SIG-M5 treated with dmso at 0.1 percent for 504 hours (cell line): ENCODE data around the gene TENM4.
"Not testable (repeated sequence)": the region's sequence is repeated elsewhere in the genome, so short reads cannot be mapped to it uniquely, and the experiment has no call there.

Experiments used
- DNase-seq: peaks from one replicate; lab custom pipeline; 2025; ENCODE audit not compliant: unreplicated experiment; lab: John Stamatoyannopoulos, UW

Gene TENM4

DNA sequence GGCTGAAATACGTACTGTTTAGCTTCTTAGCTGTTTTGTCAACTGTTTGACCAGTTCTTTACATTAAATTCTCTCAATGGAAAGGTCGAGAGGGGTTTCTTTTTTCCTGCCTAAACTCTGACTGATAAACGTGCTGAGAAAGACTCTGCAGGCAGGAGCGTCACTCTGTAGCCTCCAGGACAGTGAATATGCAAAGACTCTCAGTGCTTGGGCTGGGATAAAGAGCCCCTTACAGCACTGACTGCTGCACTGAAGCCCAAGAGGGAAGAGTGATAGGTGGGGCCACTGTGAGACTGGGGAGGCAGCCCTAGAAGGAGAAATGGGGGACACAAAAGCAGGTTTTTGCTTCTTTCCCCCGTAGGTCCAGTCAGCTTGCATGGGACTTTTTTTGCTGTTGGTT lies 213.5 kb downstream of the TENM4 start:
- no peak for DNase-seq

DNA sequence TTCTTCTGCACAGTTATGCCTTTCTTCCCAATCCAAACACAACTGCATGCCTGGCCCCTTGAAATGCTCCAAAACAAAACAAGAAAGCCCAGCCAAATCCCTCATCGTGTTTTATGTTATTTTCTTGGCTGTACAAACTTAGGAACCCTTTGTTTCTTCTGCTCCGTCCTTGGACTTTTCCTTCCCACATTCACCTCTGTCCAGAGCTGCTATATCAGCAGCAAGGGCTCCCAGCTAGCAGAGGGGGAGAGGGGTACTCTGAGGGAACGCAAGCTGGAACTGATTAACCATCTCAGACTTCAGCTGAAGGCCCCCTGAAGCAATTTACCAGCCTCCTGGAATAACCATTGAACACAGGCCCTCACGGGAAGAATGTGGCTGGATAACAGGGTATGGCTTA lies 214.7 kb downstream of the TENM4 start:
- DNase-seq = no peak

DNA sequence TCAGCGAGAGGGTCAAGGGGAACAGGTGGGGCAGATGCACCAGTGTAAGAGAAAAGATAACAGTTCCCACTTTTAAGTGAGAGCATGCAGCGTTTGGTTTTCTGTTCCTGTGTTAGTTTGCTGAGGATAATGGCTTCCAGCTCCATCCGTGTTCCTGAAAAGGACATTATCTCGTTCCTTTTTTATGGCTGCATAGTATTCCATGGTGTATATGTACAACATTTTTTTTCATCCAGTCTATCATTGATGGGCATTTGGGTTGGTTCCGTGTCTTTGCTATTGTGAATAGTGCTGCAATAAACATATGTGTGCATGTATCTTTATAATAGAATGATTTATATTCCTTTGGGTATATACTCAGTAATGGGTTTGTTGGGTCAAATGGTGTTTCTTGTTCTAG lies 218.7 kb downstream of the TENM4 start:
- DNase-seq = not testable (repeated sequence)

DNA sequence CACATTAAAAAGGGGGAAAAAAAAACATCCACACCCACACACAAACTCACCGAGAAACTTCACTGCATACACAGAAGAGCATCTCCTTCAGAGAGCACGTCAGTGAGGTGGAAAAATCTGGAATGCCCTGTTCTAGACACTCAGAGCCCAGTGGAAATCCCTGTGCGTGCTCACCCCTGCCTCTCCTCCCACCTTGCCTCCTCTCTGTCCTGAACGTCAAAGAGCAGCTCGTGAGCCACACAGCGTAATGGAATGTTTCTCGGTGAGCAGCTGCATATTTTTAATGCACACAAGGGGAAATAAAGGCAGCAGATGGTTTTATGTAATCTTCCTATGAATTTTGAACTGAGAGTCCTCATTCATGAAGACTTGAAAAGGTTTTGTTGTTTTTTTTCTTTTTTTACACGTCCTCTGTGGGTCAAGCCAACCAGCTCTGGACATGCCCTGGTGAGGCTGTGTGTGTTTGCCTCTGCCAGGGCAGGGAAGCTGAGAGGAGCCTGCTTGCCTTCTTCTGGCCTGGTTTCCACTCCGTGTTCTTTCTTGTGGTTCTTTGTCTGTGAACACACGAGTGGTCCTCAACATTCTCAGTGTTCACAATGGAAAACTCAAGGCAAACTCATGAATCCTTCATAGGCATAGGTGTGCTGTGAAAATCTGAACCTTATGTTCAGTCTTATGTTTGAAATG lies 219.2 kb downstream of the TENM4 start:
- DNase-seq = no peak

DNA sequence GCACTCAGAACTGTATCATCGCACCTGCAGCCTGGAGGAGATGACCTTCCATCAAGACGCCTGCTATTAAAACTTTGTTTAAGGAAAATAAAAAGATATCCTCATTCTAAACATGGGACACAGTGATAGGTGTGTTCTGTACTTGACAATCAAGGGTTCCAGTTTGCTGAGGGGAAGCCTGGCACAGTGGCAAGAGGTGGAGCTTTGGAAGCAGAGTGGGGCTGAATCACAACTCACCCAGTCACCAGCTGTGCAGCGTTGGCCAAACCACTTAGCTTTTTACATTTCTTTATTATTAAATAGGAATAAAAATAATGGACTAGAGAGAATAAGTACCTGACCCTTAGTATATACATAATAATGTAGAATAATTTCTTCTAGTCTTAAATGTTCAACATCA lies 220.7 kb downstream of the TENM4 start:
- no peak for DNase-seq

DNA sequence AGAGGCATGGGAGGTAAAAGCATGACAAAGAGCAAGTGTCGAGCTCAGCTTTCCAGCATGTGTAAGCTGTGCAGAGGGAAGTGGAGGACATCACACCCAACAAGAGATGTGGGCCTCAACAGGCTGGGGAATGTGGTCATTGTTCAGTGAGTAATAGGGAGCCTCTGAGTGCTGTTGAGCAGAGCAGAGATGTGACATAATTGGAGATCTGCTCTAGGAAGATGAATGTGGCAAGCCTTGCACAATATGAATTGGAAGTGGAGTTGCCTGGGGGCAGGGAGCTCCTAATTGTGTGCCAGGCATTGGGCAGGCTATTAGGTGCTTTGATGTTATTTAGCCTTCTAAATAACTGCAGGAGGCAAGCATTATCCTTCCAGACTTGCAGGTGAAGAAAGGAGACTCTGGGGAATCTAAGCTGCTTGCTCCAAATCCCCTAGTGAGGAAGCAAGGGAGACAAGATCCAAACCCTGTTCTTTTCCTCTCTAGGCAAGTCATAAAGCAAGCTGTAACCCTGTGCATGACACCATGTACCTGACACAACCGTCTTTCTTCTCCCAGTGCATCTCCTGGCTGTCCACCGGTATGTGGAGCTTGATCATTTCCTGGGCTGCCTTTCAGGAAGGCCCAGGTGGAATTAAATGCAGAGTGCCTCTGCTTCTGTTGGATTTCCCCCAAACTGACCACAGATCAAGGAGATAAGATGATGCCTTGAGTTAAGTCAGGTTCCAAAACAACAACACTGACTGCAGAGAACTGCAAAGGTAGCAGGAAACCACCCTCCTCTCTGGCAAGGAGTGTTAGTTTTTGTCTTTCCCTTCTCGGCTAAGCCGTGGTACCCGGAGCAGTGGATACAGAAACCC lies 221.4 kb downstream of the TENM4 start:
- no peak for DNase-seq

DNA sequence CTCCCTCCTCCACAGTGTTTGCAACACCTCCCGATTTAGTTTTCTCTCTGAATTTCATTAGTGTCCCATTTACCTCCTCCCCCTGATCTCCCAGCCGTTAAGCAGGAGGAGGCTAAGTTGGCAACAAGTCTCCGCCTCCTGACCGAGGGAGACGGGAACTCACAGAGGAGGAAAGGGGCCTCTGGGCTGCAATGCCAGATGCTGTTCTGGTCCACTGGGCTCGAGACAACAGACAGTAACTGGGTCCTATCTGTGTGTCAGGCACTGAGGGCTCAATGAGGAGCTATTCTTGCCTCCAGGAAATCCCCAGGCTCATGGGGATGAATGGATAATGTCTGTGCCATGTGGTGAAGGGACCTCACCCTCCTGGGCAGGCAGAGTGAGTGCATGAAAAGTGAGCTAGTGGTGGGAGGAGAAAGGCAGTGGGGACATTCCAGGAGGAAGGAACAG lies 228.1 kb downstream of the TENM4 start:
- DNase-seq = no peak

DNA sequence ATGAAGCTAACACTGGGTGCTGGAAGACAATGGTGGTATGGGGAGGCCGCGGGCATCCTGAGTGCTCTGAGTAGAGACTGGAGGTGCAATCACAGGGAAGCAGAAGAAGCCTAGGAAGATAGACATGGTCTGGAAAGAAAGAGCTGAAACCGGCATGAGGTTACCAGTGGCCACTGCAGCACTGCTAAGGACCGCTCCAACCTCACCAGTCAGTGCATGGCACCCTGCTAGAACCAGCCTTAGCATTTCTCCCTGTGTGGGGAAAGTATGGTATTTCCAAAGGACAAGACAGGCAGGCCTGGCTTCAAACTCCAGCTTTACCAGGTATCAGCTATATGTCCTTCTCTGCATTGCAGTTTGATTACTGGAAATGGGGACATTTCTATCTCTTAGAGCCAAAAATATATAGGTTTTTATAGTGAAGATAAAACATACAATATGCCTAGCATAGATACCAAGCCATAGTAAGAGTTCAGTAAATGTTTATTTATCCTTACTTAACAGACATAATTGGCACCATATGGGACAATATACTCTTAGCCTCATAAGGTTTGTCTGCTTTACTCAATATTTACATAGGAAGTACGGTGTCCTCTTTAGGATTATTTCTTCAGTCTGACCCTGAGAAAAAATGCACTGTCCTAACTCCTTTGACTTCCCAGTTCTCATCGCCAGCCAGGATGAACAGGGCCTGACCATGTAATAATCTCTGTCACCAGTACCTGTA lies 231.1 kb downstream of the TENM4 start:
- DNase-seq = no peak

DNA sequence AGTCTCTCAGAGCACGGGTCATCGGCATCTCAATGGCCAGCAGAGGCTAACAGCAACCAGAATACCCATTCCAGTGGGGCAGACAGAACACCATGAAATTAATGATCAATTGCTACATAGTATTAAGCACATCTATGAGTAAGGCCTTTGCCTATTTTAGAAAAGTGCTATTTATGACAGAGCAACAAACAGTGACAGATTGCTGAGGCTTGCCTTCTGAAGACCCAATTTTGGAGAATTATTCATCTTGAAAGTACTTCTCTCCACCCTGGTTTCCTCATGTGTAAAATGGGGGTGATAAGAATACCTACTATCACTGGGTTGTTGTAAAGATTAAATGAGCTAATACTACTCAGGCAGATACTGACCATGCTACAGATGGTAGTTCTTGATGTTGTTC lies 232.7 kb downstream of the TENM4 start:
- no peak for DNase-seq

DNA sequence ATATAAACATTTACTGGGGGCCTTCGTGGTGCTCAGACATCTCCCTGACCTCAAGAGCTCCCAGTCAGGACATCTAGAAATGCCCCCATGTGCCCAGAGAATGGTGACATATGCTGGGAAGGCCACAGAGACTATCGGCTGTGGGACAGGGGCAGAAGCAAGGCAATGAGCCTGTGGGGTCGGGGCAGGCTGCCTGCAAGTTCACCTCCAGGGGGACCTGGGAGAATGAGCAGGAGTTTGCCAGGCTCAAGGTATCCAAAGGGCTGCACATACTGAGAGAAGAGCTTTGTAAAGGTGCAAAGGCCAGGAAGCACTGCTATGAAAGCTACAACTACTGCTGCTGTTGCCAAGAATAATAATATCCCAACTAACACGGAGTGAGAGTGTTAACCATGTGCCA lies 233.9 kb downstream of the TENM4 start:
- no peak for DNase-seq

DNA sequence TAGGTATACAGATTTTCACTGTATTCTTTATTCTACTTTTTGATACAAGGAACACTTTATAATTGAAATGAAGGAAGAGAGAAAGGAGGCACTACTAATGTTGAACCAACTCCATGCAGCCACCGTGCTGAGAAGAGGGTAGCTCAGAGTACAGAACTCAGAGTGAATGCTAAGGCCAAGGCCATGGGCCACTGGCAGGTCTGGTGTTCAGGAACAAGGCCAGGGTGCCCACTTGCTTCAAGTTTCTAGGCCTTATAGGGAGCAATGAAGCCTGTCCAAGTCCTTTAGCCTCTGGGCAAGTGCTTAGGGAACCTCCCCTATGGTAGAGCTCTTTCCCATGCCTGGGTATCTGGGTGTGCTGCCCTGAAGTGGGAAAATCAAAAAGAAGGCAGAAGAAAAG lies 235.0 kb downstream of the TENM4 start:
- DNase-seq = no peak

DNA sequence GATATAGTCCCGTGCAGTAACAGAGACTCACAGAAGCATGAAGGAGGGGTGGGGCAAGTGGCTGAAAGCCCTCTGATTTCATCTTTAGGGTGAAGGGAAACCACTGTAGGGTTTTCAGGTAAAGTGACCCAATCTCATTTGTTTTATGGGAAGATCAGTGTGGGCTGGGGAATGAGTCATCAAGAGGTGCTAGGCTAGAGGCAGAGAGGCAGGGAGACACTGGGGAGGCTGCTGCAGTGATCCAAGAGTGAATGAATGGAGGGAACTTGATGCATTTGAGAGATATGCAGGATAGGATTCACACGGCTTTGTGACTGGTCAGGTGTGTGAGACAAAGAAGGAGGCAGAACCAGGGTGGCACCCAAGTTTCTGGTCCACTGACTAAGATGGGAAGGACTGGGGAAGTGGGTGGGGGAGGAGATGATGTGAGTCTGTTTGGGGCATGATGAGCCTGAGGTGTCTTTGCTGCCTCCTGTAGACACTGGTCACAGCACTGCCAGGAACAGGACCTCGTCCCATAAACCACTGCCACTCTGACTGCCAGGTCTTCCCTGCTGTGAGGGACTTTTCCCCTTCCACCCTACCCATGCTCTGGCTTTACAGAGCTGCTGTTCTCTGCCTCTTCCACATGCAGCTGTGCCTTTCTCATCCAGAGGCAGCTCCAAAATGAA lies 239.0 kb downstream of the TENM4 start:
- DNase-seq = no peak

DNA sequence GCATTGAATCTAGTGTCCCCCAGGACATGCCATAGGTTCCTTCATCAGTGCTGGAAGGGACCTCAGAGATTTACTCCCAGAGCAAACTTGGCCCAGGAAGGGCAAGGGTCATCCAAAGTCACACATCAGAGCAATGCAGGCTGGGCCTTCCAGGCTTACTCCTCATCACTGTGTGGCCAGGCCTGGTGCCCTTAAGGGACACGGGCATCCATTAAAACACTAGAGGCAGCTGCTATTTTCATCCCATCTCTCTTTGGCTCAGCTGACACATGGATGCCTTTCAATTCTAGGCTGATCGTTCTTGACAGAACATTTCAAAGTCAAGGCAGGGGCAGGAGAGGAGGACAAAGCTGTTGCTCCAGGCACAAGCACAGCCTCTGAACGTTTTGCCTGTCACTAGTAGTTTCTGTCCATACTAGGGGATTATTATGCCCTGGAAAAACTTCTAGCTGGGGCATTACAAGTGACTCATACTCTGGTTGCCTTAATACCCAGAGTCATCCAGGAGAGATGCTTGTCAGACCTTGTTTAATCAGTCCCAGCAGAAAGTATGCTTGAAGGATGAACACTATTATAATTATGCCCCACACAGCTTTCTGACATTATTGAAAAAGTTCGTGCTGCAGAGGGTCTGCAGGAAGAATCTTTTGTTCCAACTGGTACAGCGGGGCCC lies 240.3 kb downstream of the TENM4 start:
- no peak for DNase-seq

DNA sequence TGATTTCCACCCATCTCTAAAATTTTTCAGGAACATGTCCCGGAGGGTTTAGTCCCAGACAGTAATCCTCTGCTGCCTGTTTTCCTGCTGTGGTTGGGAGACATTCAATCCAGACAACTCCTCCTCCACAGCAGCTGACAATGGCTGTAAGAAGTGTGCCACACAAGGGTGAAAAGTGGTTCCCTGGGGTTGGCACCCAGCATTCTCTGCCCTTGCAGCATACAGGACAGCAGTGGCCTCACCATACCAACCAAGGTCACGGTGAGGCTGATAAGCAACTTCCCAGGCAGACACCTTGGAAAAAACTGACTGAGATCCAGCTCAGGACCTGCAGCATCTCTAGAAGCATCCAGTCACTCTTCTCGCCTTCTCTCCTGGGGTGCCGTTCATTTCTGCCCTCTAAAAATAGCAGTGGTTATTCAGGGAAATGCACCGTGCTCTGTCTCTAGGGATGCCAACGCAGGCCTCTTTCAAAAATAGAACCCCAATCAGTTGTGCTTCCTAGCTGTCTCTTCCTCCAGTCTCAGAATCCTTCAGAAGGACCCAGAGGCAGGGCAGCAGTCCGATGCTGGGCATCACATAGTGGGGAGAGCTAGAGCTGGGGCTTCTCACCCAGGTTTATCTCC lies 241.0 kb downstream of the TENM4 start:
- no peak for DNase-seq

DNA sequence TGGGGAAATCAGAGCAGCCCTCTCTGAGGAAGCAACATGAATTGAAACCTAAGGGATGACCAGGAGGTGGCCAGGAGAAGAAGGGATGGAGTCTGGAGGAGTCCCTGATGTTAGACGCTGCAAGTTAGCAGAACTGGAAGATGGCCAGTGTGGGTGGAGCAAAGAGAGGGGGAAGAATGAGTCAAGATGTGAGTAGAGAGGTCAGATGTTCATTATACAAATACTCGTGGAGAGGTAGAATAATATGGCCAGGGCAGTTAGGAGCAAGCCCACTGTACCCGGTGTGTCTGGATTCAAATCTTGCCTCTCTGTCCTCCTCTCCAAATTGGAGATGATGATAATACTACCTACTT lies 242.0 kb downstream of the TENM4 start:
- DNase-seq = no peak

DNA sequence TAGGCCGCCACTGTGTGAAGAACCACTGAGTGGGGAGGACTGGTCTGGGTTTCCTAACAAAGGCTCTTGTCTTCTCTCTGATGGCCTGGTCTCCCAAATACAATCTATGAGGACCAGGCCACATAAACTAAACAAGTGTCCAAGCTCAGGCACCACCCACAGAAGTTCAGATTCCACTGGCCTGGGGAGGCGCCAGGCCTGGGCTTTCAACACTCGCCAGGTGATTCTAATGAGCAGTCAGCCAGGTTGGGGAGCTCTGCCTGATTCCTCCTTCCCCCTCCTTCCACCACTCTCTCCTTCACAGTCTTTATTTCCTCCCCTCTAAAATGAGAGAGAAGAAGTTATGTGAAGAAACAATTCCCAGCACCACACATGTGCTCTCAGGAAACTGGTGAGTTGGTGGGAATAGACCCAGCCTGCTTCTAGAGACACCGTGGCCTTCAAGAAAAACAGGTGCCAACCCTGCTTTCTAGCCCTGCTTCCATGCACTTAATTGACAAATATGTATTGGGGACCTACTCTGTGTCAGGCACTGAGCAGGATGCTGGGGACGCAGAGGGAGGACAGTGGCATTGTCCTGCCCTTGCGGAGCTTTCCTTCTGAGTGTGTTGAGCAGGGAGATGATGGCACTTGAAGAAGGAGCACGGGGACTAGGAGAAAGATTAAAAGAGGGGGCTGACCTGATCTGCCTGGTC lies 242.5 kb downstream of the TENM4 start:
- DNase-seq = no peak

DNA sequence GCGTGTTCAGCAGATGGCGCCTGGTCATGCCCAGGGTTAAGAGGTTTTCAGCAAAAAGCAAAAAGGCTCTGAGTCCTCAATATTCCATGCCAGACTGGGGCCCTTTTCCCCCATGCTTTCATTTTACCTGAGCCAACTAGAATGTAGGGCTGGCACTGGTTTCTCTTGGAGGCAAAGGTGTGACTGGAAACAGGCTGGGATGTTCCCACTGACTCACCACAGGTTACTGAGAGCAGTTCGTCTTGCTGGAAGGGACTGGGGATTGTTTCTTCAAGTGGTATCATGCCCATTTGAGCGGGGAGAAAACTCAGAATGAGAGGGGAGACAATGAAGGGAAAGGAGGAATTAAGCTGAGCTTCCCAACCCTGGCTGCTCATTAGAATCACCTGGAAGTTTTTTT lies 243.9 kb downstream of the TENM4 start:
- DNase-seq = no peak

DNA sequence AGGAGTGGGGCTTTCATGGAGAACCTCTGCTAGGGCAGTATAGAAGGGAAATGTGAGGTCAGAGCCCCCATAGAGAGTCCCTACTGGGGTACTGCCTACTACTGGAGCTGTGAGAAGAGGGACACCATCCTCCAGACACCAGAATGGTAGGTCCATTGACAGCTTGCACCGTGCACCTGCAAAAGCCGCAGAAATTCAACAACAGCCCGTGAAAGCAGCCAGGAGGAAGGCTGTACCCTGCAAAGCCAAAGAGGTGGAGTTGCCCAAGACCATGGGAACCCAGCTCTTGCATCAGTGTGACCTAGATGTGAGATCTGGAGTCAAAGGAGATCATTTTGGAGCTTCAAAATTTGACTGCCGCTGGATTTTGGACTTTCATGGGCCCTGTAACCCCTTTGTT lies 245.6 kb downstream of the TENM4 start:
- no peak for DNase-seq

DNA sequence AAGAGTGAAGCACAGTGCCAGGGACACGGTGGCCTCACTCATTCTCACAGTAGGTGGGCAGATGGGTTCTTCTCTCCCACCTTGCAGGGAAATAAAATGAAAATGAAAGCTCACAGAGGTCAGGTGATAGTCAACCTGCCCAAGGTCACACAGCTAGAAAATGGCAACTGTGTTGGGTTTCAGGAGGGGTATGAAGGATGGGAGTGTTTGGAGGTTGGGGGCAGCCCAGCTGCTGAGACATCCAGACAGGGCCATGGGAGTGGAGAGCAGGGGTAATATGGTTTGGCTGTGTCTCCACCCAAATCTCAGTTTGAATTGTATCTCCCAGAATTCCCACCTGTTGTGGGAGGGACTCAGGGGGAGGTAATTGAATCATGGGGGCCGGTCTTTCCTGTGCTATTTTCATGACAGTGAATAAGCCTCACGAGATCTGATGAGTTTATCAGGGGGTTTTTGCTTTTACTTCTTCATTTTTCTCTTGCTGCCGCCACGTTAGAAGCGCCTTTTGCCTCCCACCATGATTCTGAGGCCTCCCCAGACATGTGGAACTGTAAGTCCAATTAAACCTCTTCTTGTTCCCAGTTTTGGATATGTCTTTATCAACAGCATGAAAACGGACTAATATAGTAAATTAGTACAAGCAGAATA lies 247.0 kb downstream of the TENM4 start:
- no peak for DNase-seq
